22Rv1 (cell line): Measurements from ENCODE around the gene DCX.

ENCODE experiments used
- H3K27ac ChIP-seq: fragments of 450-650 bp; 2 replicates; pipeline ENCODE4 v1.5.1; 2017
- ZFX ChIP-seq: fragments of 450-650 bp; IDR thresholded peaks from 2 replicates; pipeline ENCODE4 v1.6.1; 2017; ENCODE audit warnings: antibody characterized with exemption, borderline replicate concordance
- TF ChIP-seq, protein P1 (sequence below): fragments of 450-650 bp; IDR thresholded peaks from 2 replicates; pipeline ENCODE4 v1.5.1; 2017; ENCODE audit warnings: mild to moderate bottlenecking

Gene DCX

DNA sequence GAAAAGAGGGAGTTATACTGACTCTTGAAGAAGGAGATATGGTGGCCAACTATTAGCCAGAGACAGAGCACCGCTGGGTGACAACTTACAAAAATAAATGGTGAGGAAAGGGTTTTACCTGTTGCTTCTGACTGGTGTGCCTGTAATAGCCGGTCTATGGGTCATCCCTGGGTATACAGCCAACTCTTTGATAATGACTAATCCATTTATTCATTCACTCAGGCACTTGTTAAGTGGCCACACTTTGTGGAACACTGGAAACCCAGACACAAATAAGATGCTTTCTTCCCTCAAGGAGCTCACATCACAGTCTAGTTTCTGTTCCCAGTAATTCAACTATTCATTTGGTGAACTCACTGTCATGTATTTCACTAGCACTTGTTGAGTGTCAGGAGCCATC lies 128.5 kb downstream of the DCX start:
- H3K27ac ChIP-seq: no peak overlapping the region
- TF ChIP-seq, protein P1, sequence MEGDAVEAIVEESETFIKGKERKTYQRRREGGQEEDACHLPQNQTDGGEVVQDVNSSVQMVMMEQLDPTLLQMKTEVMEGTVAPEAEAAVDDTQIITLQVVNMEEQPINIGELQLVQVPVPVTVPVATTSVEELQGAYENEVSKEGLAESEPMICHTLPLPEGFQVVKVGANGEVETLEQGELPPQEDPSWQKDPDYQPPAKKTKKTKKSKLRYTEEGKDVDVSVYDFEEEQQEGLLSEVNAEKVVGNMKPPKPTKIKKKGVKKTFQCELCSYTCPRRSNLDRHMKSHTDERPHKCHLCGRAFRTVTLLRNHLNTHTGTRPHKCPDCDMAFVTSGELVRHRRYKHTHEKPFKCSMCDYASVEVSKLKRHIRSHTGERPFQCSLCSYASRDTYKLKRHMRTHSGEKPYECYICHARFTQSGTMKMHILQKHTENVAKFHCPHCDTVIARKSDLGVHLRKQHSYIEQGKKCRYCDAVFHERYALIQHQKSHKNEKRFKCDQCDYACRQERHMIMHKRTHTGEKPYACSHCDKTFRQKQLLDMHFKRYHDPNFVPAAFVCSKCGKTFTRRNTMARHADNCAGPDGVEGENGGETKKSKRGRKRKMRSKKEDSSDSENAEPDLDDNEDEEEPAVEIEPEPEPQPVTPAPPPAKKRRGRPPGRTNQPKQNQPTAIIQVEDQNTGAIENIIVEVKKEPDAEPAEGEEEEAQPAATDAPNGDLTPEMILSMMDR: no peak
- TF ChIP-seq ZFX: no peak

DNA sequence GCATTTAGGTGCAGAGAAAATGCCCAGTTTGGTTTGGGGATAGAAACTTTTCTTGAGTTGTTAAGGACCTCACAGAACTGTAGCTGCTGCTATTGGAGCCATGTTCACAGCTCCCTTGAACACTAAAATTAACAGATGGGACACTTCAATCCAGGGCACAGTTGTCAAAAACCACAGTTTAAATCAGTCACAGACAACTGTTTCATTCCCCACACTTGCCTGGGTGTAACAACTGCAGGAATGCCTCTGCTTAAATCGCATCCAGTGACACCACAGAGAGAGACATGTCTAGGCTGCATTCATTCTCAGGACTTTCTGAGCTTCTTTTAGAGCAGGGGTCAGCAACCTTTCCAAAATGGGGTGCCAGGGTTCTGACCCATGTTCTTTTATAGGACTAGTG lies 129.0 kb downstream of the DCX start:
- TF ChIP-seq, protein P1: no peak
- TF ChIP-seq ZFX: no peak
- no peak overlapping the region for H3K27ac ChIP-seq

DNA sequence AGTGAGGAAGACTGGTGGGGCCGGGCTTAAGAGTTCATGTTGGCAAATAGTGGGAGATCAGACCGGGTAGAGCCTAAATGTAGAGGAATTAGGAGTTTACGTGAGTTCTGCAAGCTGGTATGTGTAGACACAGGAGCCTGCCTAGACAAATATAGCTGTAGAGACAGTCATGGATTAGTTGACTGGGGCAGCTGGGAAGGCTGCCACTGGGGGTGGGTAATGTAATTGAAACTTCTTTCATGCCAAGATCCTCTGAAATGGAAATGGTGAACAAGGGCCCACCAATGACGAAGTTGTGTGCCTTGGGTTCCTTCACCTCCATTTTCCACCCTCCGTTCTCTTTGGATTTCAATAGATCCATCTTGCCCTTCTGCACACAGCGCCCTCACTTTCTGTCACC lies 129.9 kb downstream of the DCX start:
- no peak overlapping the region for H3K27ac ChIP-seq
- TF ChIP-seq, protein P1: no peak
- no peak for TF ChIP-seq ZFX

DNA sequence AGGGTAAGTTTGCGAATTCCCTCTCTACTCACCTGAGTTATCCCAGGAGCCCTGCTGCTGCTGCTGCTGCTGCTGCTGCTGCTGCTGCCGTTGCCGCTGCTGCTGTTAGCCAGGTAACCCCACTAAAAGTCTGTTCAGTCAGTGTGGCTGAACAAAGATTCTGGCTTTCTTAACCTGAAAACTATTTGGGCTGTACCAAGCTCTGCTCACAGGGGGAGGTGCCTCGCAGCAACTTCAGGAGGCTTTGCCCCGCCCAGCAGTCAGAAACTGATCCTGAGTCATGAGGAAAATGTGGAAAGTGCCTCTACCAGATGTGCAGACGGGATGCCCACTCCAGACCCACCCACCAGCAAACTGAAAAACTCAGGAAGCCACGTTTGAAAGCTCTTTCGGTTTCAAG lies 141.7 kb downstream of the DCX start, which contains the start of gene CAPN6:
Gene CAPN6 (minus strand): TSS at position 145 of the 400 bp plus-strand sequence. CDS start 6,547 bp downstream, outside the sequence.
- TF ChIP-seq, protein P1: no peak
- TF ChIP-seq ZFX: no peak

DNA sequence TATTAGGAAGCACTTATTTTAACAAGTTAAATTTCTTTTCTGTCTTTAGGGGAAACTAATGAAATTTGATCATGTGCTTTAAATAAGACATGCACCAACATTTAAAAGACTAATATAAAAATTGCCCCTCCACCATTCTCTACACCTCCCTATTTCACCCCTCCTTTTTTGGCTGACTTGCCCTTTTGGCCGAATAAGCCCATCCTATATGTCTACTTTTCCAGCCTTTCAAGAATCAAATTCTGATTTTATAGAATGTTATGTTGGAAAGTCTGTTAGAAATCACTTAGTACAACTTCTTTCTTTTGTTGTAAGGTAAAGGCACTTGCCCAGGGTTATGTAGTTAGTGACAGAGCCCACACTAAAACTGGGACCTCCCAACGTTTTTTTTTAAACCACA lies 143.5 kb downstream of the DCX start:
- TF ChIP-seq, protein P1: no peak
- no peak overlapping the region for H3K27ac ChIP-seq

More for the DNA sequence above, 141.7 kb downstream of the DCX start, which contains the start of gene CAPN6:
- H3K27ac ChIP-seq: no peak within 1 kb of the TSS

DNA sequence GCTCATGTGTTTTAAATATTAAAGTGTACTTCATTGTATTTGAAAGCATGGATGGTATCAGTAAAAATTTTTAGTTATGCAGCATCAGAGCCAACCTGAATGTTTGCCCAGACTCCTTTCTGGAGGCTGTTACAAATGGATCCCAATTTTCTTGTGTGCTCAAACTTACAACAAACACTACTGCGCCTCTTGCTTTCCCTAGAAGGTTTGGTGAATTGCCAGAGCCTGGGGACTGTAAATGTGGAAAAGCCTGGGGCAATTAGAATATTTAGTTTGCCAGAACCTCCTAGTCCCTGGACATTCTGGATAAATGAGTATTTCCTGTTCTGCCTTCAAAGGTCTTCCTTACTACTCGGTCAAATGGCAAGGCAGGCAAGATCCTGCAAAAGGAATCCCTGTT lies 146.5 kb downstream of the DCX start:
- no peak for TF ChIP-seq ZFX
- TF ChIP-seq, protein P1: no peak

DNA sequence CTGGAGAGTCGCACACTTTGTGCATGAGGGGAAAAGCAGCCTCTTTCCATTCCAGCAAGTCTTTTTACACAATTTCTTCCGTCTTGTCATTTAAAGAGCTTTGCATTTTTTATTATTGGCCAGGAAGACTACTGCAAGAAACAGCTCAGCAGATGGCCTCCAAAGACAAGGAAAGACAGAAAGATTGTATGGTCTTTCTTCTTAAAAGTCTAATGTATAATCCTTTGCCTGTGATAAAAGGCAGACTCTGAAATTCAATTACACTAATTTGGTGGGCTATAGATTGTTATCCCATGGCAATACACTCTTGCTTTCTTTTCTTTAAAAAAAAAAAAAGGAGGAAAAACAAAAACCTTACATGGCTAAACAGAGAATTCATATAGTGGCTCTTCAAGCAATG lies 147.6 kb downstream of the DCX start:
- no peak for TF ChIP-seq ZFX
- TF ChIP-seq, protein P1: no peak
- no peak overlapping the region for H3K27ac ChIP-seq

More for the DNA sequence above, 146.5 kb downstream of the DCX start:
- H3K27ac ChIP-seq: no peak overlapping the region
